ENCODE data around the gene ATG14.

ATG14 gene

GRCh38 chr14:55350461-55350860, 61.2 kb downstream of the ATG14 start:
- H3K4me2 ChIP-seq (ENCODE audit: low read depth, low read length, poor library complexity, severe bottlenecking): no peak overlapping the region
- H3K36me3 ChIP-seq (ENCODE audit: insufficient read depth, low read length): peaks cover 45% of the 10 kb centered on the region; the same call in 1 of the 2 replicates

GRCh38 chr14:55349565-55349964, 62.1 kb downstream of the ATG14 start:
- H3K4me1 ChIP-seq (ENCODE audit: insufficient read depth, low read length, poor library complexity, severe bottlenecking): no peaks in the 10 kb centered on the region
- H3K9ac ChIP-seq (ENCODE audit: low read depth, low read length, poor library complexity, severe bottlenecking): no peak overlapping the region
- H3K9me2 ChIP-seq (replicated peaks; ENCODE audit: low read depth, low read length): no peaks in the 10 kb centered on the region
- H3K36me3 ChIP-seq (ENCODE audit: insufficient read depth, low read length): peaks cover 37% of the 10 kb centered on the region; the same call in 1 of the 2 replicates
- H3K4me3 ChIP-seq (ENCODE audit: low read length, poor library complexity, severe bottlenecking): no peak overlapping the region
- peaks cover 54% of the 10 kb centered on the region for H3K79me2 ChIP-seq (ENCODE audit: insufficient read depth, low read length)
- H3K4me2 ChIP-seq (ENCODE audit: low read depth, low read length, poor library complexity, severe bottlenecking): no peak overlapping the region
- H3K27me3 ChIP-seq (ENCODE audit: insufficient read depth, low read length, poor library complexity, severe bottlenecking): no peaks in the 10 kb centered on the region
- no peak overlapping the region for H2AFZ ChIP-seq (ENCODE audit: low read length)
- no peaks in the 10 kb centered on the region for H3F3A ChIP-seq (ENCODE audit: low read depth)
- TF ChIP-seq EZH2phosphoT487 (IDR thresholded peaks at IDR 0.05; ENCODE audit: borderline replicate concordance): no peak
- peaks cover 24% of the 10 kb centered on the region for H4K20me1 ChIP-seq (ENCODE audit: insufficient read depth, low read length, poor library complexity, severe bottlenecking)
- no peaks in the 10 kb centered on the region for H3K9me3 ChIP-seq (ENCODE audit: insufficient read depth, low read depth, low read length)

More at GRCh38 chr14:55350461-55350860, 61.2 kb downstream of the ATG14 start:
- H3K4me1 ChIP-seq (ENCODE audit: insufficient read depth, low read length, poor library complexity, severe bottlenecking): no peaks in the 10 kb centered on the region
- H3K4me3 ChIP-seq (ENCODE audit: low read length, poor library complexity, severe bottlenecking): no peak overlapping the region
- H3F3A ChIP-seq (ENCODE audit: low read depth): no peaks in the 10 kb centered on the region
- peaks cover 26% of the 10 kb centered on the region for H4K20me1 ChIP-seq (ENCODE audit: insufficient read depth, low read length, poor library complexity, severe bottlenecking)
- H3K27me3 ChIP-seq (ENCODE audit: insufficient read depth, low read length, poor library complexity, severe bottlenecking): no peaks in the 10 kb centered on the region
- H3K9me3 ChIP-seq (ENCODE audit: insufficient read depth, low read depth, low read length): no peaks in the 10 kb centered on the region
- peaks cover 45% of the 10 kb centered on the region for H3K79me2 ChIP-seq (ENCODE audit: insufficient read depth, low read length)
- no peaks in the 10 kb centered on the region for H3K9me2 ChIP-seq (replicated peaks; ENCODE audit: low read depth, low read length)
- no peak overlapping the region for H3K9ac ChIP-seq (ENCODE audit: low read depth, low read length, poor library complexity, severe bottlenecking)
- H2AFZ ChIP-seq (ENCODE audit: low read length): no peak overlapping the region
- TF ChIP-seq EZH2phosphoT487 (IDR thresholded peaks at IDR 0.05; ENCODE audit: borderline replicate concordance) (no peak), CTCF (conservative IDR thresholded peaks at IDR 0.05; ENCODE audit: low read length) (no peak)

- peaks cover 34% of the 10 kb centered on the region; the same call in 1 of the 2 replicates for H3K36me3 ChIP-seq (ENCODE audit: insufficient read depth, low read length)
- no peaks in the 10 kb centered on the region for H3F3A ChIP-seq (ENCODE audit: low read depth)
- H3K4me1 ChIP-seq (ENCODE audit: insufficient read depth, low read length, poor library complexity, severe bottlenecking): no peaks in the 10 kb centered on the region
- H4K20me1 ChIP-seq (ENCODE audit: insufficient read depth, low read length, poor library complexity, severe bottlenecking): peaks cover 27% of the 10 kb centered on the region
- H3K9ac ChIP-seq (ENCODE audit: low read depth, low read length, poor library complexity, severe bottlenecking): no peak overlapping the region
- H3K4me2 ChIP-seq (ENCODE audit: low read depth, low read length, poor library complexity, severe bottlenecking): no peak overlapping the region
- H3K27me3 ChIP-seq (ENCODE audit: insufficient read depth, low read length, poor library complexity, severe bottlenecking): no peaks in the 10 kb centered on the region
- TF ChIP-seq EZH2phosphoT487 (IDR thresholded peaks at IDR 0.05; ENCODE audit: borderline replicate concordance) (no peak), CTCF (conservative IDR thresholded peaks at IDR 0.05; ENCODE audit: low read length) (no peak)
- no peaks in the 10 kb centered on the region for H3K9me2 ChIP-seq (replicated peaks; ENCODE audit: low read depth, low read length)
- peaks cover 59% of the 10 kb centered on the region for H3K79me2 ChIP-seq (ENCODE audit: insufficient read depth, low read length)
- H3K9me3 ChIP-seq (ENCODE audit: insufficient read depth, low read depth, low read length): no peaks in the 10 kb centered on the region
- no peak overlapping the region for H3K4me3 ChIP-seq (ENCODE audit: low read length, poor library complexity, severe bottlenecking)
- H2AFZ ChIP-seq (ENCODE audit: low read length): no peak overlapping the region
These were observed 62.7 kb downstream of the ATG14 start for GRCh38 chr14:55348766-55349453.

- H2AFZ ChIP-seq (ENCODE audit: low read length): no peak overlapping the region
- TF ChIP-seq EZH2phosphoT487 (IDR thresholded peaks at IDR 0.05; ENCODE audit: borderline replicate concordance) (no peak), CTCF (conservative IDR thresholded peaks at IDR 0.05; ENCODE audit: low read length) (no peak)
- no peaks in the 10 kb centered on the region for H3K9me3 ChIP-seq (ENCODE audit: insufficient read depth, low read depth, low read length)
- H3K79me2 ChIP-seq (ENCODE audit: insufficient read depth, low read length): peaks cover 71% of the 10 kb centered on the region
- no peaks in the 10 kb centered on the region for H3K27me3 ChIP-seq (ENCODE audit: insufficient read depth, low read length, poor library complexity, severe bottlenecking)
- no peak overlapping the region for H3K9ac ChIP-seq (ENCODE audit: low read depth, low read length, poor library complexity, severe bottlenecking)
- H3F3A ChIP-seq (ENCODE audit: low read depth): no peaks in the 10 kb centered on the region
- H3K4me1 ChIP-seq (ENCODE audit: insufficient read depth, low read length, poor library complexity, severe bottlenecking): no peaks in the 10 kb centered on the region
- no peak overlapping the region for H3K4me2 ChIP-seq (ENCODE audit: low read depth, low read length, poor library complexity, severe bottlenecking)
- no peaks in the 10 kb centered on the region for H3K9me2 ChIP-seq (replicated peaks; ENCODE audit: low read depth, low read length)
- no peak overlapping the region for H3K4me3 ChIP-seq (ENCODE audit: low read length, poor library complexity, severe bottlenecking)
- peaks cover 33% of the 10 kb centered on the region for H4K20me1 ChIP-seq (ENCODE audit: insufficient read depth, low read length, poor library complexity, severe bottlenecking)
- peaks cover 26% of the 10 kb centered on the region; the same call in 1 of the 2 replicates for H3K36me3 ChIP-seq (ENCODE audit: insufficient read depth, low read length)
These were observed 63.9 kb downstream of the ATG14 start for GRCh38 chr14:55347748-55348147.
